Hematopoietic multipotent progenitor cell treated with erythropoietin and hydrocortisone succinate and interleukin-3 and kit ligand, for 17 days (in vitro differentiated cells): ENCODE measurements around the gene CUEDC1.

ENCODE experiments used
- DNase-seq: peaks from one replicate; pipeline ENCODE4 v3.0.0-alpha.2; 2015; ENCODE audit warnings: low spot score

The CUEDC1 gene

DNA sequence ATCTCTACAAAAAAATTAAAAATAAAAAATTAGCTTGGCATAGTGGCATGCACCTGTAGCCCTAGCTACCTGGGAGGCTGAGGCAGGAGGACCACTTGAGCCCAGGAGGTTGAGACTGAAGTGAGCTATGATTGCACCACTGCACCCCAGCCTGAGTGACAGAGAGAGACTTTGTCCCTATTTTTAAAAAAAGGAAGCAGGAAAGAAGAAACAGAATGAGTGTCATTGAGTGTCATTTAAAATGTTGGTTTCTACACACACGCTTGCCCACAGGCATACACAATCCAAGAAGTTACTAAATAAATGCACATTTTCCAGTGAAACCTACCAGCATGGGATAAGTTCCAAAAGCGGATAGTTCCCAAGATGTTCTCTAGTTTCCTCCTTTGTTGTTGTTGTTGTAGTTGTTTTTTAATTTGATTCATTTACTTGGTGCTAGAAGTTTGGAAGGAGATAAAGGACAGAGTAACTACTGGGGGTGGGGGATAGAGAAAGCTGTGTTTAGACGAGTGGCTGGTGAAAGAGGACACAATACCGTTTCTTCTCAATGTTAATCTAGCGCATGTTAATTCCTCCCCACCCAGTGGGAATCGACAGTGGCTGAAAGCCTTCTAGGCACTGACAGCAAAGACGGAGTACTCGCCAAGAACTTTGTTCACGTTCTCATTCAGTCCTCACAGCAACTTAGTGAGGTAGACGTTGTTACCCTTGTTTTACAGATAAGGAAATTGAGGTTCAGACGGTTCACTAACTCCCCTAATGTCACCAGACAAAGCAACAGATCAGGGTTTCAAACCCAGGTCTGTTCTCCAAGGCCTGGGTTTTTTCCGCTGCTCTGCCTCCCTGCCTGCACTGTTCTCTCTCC, 122.7 kb downstream of the CUEDC1 start:
- DNase-seq: no peak

GRCh38 chr17:57830880-57831279, 124.3 kb downstream of the CUEDC1 start:
- no peak for DNase-seq

DNA sequence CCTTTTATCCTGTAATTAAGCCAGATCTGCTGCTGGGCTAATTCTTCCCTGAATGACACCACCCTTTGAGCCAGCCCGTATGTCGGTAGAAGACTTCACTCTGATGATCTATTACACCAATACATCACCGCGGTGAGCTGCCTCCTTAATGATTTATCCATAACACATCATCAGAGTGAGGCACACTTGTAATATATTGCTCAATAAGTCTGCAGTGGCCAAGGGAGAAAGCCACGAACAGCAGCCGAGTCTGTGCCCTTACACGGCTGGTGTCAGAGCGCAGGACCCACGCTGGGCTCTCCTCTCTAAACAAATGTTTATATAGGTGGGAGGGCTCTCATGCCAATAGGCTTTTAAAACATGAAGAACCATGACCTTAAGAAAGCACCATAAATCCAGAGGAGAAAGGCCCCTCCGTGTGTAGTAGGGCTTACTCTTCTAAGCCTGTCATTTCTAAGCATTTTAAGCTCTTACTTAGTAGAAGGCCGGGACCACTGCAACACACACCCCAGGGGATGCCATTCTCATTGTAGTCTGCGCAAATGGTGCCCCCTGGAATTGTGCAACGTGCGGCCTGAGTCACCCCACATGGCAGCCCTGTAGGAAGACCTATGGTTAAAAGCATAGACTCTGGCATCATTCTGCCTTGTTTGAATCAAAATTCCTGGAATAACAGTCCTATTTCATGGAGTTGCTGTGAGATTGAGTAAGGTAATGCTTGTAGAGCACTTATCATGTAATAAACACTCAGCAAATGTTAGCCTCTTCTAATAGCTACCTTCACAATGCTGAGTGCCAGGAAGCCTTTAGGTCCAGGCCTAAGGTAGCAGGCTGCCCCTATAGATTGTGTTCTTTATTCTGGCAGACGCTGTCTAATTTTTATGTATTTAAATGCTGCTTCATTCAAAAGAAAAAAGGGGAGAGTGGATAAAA, 131.5 kb downstream of the CUEDC1 start:
- no peak for DNase-seq

DNA sequence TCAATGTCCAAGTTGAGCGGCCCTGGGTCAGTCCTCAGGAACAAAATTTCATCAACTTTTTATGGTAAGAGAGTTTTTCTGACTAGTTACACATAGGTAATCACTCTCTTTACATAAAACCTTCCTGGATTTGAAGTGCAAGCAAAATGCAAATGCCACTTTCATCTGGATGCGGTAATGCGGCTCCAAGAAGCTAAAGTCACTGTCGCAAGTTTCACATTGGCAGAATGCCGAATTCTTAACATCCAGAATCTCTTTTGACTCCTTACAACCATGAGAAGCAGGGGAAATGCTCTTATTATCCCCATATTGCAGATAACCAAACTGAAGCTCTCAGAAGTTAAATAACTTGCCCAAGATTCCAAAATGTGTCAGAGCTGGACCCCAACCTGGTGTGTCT, 135.3 kb downstream of the CUEDC1 start:
- DNase-seq: no peak

GRCh38 chr17:57819285-57819684, 135.9 kb downstream of the CUEDC1 start:
- DNase-seq: no peak

- no peak for DNase-seq
Observed at GRCh38 chr17:57818066-57818465, 137.1 kb downstream of the CUEDC1 start.

GRCh38 chr17:57817299-57817698, 137.9 kb downstream of the CUEDC1 start:
- DNase-seq: no peak

- no peak for DNase-seq
Observed at GRCh38 chr17:57814421-57814820, 140.8 kb downstream of the CUEDC1 start.

DNA sequence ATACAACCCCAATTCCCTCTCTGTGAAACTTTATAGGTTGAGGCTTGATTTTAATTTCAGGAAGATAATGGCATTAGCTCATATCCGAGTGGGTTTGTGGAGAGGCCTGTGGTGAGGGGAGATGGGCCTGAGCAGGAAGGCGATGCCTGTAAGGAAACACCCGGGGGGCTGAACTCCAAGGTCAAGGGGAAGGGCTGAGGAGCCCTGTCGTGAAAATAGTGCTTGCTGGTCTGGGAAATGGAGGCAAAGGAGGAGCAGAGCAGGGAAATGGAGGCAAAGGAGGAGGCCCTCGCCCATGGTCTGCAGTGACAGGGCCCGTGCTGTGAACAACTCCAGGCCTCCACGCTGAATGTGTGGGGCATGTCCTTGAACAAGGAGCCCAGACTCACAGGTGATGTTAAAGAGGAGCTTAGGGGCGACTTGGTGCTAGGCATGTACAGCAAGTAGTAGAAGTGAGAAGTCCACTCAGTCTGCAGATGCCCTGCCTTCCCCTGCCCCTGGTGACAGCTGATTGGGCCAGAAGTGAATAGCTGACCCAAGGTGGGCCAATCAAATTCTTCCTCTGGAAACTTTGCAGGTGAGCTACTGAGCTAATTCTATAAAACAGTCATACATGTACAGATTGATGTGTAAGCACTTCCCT, 143.5 kb downstream of the CUEDC1 start:
- DNase-seq: no peak
